Activated CD8-positive, alpha-beta memory T cell treated with anti-CD3 and anti-CD28 coated beads, Interleukin-2, amount 10 ng/mL, durations not matched to agents 7 days and 5 days (primary cell): ENCODE data around the gene CHIA. TPM values are rescaled to one million over a fixed set of nuclear protein-coding genes. Genes with fewer than 3 reads are reported as not detected.

Experiments
- ATAC-seq: fragments of 150-1000 bp; cut with Tn5 transposase; one replicate; pipeline ENCODE4 v1.10.0; 2021; ENCODE audit warnings: moderate library complexity
- CTCF ChIA-PET: fragments of 350-600 bp; sonication (Branson Sonifier 250); formaldehyde crosslinking; loops from one replicate; lab custom pipeline; 2021; ENCODE audit warnings: antibody characterized with exemption; lab: Charles Lee
- DNase-seq: peaks from one replicate; pipeline ENCODE4 v3.0.0-alpha.2; 2020
- H3K27ac Mint-ChIP-seq: one replicate; pipeline ENCODE4 v1.8.0; 2021; ENCODE audit warnings: mild to moderate bottlenecking, mixed read lengths
- H3K27me3 Mint-ChIP-seq: one replicate; pipeline ENCODE4 v1.8.0; 2021; ENCODE audit warnings: mixed read lengths
- H3K36me3 Mint-ChIP-seq: one replicate; pipeline ENCODE4 v1.8.0; 2021; ENCODE audit warnings: mild to moderate bottlenecking, mixed read lengths
- H3K4me1 Mint-ChIP-seq: one replicate; pipeline ENCODE4 v1.8.0; 2021; ENCODE audit warnings: mixed read lengths
- H3K4me3 Mint-ChIP-seq: one replicate; pipeline ENCODE4 v1.8.0; 2021; ENCODE audit warnings: mild to moderate bottlenecking, moderate library complexity, mixed read lengths
- H3K9me3 Mint-ChIP-seq: one replicate; pipeline ENCODE4 v1.8.0; 2022; ENCODE audit warnings: low read depth, mixed read lengths
- total RNA-seq, 2 experiments: library from RNA; stranded (reverse); gene quantifications; one replicate each; pipeline ENCODE4 v1.2.3, GENCODE V29; 2021

The CHIA gene
- not detected for total RNA-seq

DNA sequence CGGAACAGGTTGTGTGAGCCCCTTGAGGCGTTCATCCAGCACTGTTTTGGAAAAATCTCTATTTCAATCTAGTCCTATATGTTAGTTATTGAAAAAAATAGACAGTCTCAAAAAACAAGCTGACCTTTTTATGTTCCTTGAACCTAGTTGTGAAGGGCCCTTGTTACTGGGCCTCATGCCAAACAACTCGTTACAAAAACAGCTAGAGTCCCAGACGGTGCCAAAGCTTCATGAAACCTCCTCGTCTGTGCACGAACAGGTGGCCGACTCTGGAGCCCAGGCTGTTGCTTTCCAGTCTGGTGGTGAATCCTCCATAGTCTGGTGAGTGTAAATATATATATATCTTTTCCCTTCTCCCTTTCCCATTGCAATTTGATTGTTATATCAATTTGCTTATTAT is at the start of gene CHIA:
TSS of gene CHIA (plus strand) at position 222 of the 400 bp plus-strand sequence. CDS start 19,617 bp downstream, outside the sequence.
- no peak for ATAC-seq
- DNase-seq = no peak
- no peaks in the 10 kb centered on the region for H3K27me3 Mint-ChIP-seq
- H3K9me3 Mint-ChIP-seq = no peaks in the 10 kb centered on the region
- H3K36me3 Mint-ChIP-seq = no peaks in the 10 kb centered on the region
- no peaks in the 10 kb centered on the region for H3K4me1 Mint-ChIP-seq
- no peak within 1 kb of the TSS for H3K27ac Mint-ChIP-seq
- no peak within 1 kb of the TSS for H3K4me3 Mint-ChIP-seq
- CTCF ChIA-PET = no interaction called here

DNA sequence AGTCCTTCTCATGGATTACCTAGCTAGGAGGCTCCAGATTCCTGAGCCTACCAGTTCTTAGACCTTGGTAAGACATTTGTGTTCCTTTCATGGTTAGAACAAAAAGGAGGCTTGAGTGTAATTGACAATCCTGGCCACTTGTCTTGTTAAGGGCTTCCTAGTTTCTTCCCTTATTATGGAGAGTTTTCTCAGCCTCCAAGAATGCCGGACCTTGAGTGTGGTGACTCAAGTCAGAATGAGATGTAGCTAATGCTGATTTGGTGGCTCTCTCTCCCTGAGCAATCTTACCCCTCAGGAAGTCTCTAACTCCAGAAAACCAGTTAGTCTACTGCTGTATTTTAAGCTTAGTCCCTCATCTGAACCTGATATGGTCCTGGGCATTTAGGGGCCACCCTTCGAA is 48.9 kb upstream of the CHIA start:
- Mint-ChIP-seq H3K36me3 (peaks cover 12% of the 10 kb centered on the region), H3K9me3 (no peaks in the 10 kb centered on the region), H3K27me3 (no peaks in the 10 kb centered on the region), H3K27ac (no peak overlapping the region), H3K4me1 (no peaks in the 10 kb centered on the region), H3K4me3 (no peak overlapping the region)
- DNase-seq (no peak), ATAC-seq (no peak)
- CTCF ChIA-PET = interaction anchor here (0.9 to 1.0 kb wide), 2 partner anchors 19 to 211 kb away, joined by 3 read pairs; no protein-coding TSS in a partner anchor

DNA sequence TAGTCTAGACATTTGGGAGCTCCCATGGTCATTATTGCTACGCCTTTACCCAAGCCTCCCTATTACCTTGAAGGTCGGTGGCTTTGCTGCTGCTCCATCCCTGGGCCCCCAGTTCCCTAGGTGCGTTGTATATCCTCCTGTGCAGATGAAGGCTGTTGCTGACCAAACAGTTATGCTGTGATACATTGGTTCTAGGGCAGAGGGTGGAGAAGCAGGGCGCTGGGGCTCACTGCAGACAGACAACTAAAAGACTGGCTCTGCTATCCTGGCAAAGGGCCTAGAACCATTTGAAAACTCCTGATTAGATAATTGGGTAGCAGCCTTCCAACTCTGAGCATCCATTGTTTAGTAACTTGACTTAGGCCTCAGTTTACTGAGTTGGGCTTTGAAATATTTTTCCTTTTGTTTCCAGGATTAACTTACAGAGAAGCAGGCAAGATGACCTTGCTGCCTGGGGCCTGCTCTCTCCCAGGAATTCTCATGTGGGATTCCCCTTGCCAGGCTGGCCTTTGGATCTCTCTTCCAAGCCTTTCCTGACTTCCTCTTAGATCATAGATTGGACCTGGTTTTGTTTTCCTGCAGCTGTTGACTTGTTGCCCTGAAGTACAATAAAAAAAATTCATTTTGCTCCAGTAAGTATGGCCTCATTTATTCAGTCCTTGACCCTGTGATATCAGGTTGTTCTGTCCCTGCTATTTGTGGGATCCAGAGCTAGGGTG is 47.7 kb upstream of the CHIA start:
- ATAC-seq = no peak
- CTCF ChIA-PET = interaction anchor here (1.0 kb wide), 1 partner anchor 20 kb away, joined by 3 read pairs; no protein-coding TSS in a partner anchor
- H3K27me3 Mint-ChIP-seq = no peaks in the 10 kb centered on the region

DNA sequence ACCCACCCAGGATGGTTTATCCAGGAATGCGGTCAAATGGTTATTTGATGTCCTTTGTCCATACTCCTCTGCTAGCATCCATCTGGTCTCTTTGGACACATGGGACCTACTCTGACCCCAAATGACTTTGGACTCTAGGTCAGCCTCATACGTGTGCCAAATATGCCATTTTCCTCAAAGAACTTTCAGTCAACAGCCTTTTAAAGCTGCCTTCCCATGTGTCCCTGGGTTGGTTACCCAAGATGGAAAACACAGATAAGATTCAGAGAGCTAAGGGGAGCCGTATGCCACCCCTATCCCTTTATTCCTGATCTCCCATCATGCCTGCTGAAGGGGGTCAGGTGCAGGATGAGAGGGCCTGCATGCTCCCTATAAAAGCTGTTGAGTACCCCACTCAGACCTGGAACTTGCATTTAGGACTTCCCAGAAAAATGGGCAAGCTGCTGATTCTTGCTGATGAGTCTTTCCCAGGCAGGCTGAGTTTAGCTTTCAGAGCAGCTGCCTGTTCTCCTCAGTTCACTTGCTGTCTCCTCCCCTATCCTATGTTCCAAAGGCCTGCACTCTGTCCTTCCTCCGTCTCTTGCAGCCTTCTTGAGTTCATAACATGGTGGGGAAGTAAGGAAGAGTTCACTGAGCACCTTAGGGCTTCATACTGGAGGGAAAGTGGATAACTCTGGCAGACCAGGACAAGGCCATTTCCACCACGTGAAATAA is 43.4 kb upstream of the CHIA start:
- Mint-ChIP-seq H3K27me3 (no peaks in the 10 kb centered on the region), H3K4me3 (no peak overlapping the region), H3K9me3 (no peaks in the 10 kb centered on the region), H3K36me3 (no peaks in the 10 kb centered on the region), H3K4me1 (peaks cover 7% of the 10 kb centered on the region), H3K27ac (no peak overlapping the region)
- ATAC-seq (no peak), DNase-seq (no peak)
- CTCF ChIA-PET = interaction anchor here (0.7 kb wide), 1 partner anchor 21 kb away, joined by 3 read pairs; no protein-coding TSS in a partner anchor

More for the DNA sequence above, 47.7 kb upstream of the CHIA start:
- DNase-seq = no peak
- Mint-ChIP-seq H3K27ac (no peak overlapping the region), H3K36me3 (peaks cover 11% of the 10 kb centered on the region), H3K4me3 (no peak overlapping the region), H3K9me3 (no peaks in the 10 kb centered on the region), H3K4me1 (no peaks in the 10 kb centered on the region)

DNA sequence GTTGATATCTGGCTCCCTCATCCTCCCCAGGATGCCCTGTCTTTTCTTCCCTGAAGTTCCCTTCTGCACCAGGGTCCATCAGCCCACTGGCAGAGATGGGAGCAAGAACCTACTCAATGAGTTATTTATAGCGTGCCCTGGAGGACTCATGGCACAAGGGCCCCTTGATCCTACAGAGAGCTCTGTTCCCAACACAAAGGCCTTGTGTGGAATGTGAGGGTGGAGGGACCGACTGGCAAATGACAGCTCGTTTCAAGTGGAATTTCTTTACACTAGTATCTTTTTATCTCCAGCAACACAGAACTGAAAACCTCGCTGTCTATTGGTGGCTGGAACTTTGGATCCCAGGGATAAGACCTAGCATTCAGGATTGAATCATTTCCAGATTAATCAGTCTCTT is 40.7 kb upstream of the CHIA start:
- H3K36me3 Mint-ChIP-seq = no peaks in the 10 kb centered on the region
- no peak overlapping the region for H3K27ac Mint-ChIP-seq
- no peak for DNase-seq

DNA sequence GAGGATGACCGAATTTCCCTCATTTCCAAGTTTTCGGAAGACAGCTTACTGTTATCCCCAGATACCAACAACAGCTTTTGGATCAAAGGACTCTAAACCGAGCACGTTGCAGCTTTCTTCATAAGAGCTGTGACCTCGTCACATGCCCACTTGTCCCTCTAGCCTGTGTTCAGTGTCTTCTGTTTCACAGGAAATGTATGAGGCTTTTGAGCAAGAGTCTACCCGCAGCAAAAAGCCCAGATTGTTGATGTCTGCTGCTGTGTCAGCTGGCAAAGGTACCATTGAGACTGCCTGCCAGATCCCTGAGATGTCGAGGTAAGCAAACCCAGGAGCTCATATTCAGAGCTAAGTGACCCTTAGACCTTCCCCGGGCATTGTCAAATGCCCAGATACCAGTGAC is 39.1 kb upstream of the CHIA start:
- Mint-ChIP-seq H3K9me3 (no peaks in the 10 kb centered on the region), H3K4me3 (no peak overlapping the region), H3K4me1 (peaks cover 7% of the 10 kb centered on the region), H3K27me3 (peaks cover 3% of the 10 kb centered on the region), H3K36me3 (no peaks in the 10 kb centered on the region), H3K27ac (no peak overlapping the region)
- DNase-seq (no peak), ATAC-seq (peak; percentile 53)
- CTCF ChIA-PET = no interaction called here

More for the DNA sequence above, 40.7 kb upstream of the CHIA start:
- no peaks in the 10 kb centered on the region for H3K27me3 Mint-ChIP-seq
- no peak overlapping the region for H3K4me3 Mint-ChIP-seq
- no peak for ATAC-seq
- peaks cover 7% of the 10 kb centered on the region for H3K4me1 Mint-ChIP-seq
- CTCF ChIA-PET = no interaction called here
- H3K9me3 Mint-ChIP-seq = no peaks in the 10 kb centered on the region

DNA sequence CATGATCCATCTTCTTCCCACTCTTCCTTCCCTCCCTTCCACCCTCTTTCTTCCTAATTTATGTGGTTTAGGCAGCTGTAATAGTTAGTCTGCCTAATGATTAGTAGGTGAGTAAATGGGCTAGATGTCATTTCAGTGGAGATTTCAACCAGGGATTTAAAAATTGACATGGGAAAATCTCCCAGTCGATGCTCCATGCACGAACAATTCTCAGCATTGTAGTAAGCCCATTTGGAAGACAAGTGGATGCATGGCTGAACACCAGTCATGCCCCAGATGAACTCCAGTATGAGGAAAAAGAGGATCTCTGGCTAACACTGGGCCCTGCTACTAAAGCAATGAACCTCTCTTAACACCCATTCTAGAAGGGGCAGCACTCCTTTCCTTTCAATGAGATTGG is 37.9 kb upstream of the CHIA start:
- Mint-ChIP-seq H3K4me1 (peaks cover 7% of the 10 kb centered on the region), H3K27me3 (peaks cover 3% of the 10 kb centered on the region), H3K4me3 (no peak overlapping the region), H3K36me3 (no peaks in the 10 kb centered on the region), H3K9me3 (no peaks in the 10 kb centered on the region), H3K27ac (no peak overlapping the region)
- ATAC-seq (no peak), DNase-seq (no peak)
- CTCF ChIA-PET = no interaction called here

DNA sequence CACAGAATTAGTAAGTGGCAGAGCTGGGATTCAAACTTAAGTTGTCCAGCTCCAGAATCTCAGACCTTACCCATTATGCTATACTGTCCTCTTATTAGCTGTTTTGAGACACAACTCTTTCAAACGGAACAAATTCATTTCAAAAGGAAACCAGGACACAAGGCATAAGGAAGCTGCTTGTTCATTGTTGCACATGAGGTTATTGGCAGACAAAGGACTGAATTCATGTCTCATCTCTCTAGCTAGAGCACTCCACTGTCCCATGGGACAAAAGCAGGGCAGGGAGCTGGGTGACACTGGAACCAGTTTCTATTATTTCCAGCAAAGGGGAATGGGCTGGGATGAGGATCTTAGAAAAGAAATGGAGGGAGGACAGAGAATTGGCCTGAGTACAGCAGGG is 36.8 kb upstream of the CHIA start:
- Mint-ChIP-seq H3K27me3 (peaks cover 3% of the 10 kb centered on the region), H3K27ac (no peak overlapping the region), H3K9me3 (no peaks in the 10 kb centered on the region), H3K4me1 (peaks cover 7% of the 10 kb centered on the region), H3K36me3 (no peaks in the 10 kb centered on the region), H3K4me3 (no peak overlapping the region)
- DNase-seq (no peak), ATAC-seq (no peak)
- CTCF ChIA-PET = no interaction called here

DNA sequence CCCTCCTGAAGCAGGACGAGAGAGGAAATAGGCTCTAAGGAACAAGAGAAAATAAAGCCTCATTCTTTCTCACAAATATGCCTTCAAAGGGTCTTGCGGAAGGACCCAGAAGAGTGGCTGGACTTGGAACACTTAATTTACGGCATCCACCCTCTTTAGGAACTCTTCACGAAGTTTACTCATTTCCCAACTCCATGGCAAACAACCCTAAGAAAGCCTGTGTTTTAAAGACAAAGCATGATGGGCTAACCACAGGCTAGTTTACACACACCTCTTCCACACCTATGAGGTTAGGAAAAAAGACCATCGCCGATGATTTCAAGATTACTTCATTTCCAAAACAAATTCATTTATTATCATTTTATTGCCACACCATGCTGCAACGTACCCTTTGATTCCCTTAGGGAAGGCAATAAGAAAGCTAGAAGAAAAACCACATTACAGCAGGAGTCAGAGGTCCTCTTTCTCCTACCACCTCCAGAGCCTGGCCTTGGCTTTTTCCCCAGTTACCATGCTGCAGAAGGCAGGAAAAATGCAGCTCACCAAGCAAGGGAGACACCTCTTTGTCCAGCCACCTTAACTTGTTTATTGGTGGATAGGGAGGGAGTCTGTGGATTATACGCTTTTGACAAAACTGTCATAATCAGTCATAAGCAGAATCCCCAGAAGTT is 33.5 kb upstream of the CHIA start:
- Mint-ChIP-seq H3K27me3 (peaks cover 3% of the 10 kb centered on the region), H3K36me3 (no peaks in the 10 kb centered on the region), H3K4me3 (no peak overlapping the region), H3K27ac (no peak overlapping the region), H3K4me1 (no peaks in the 10 kb centered on the region), H3K9me3 (no peaks in the 10 kb centered on the region)
- CTCF ChIA-PET = no interaction called here
- ATAC-seq (no peak), DNase-seq (no peak)

DNA sequence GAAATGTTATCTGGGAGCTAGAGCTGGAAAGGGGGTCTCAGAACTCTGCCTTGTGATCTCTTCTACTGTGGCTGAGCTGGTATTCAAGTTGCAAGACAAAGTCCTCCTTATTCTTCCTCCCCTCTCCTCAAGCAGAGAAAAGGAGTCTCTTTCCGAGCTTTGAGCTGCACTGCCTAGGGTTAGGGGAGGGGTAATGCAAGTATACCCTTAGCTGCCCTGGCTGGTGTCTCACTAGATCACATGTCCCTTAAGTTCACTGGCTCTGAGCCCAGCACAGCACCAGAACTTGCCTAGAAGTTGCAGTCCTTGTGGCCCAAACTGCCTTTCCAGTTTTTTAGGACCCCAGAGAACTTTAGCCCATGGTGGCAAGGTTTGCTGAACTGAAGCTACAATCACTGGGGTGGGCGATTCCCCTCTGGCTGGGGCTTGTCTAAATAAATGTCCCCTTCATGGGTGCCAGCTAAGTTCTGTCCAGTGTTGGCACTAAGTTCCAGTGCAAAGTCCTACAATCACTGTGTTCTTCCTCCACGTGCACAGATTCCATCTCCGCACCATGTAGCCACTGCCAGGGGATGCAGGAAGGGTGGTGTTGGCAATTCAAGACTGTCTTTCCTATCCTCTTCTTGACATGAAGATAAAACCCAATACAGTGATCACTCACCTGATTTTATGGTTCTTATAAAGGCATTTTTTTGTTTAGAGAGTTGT is 22.7 kb upstream of the CHIA start:
- DNase-seq (no peak), ATAC-seq (no peak)
- CTCF ChIA-PET = interaction anchor here (1.4 to 1.7 kb wide), 2 partner anchors 20 to 45 kb away, joined by 3 read pairs; no protein-coding TSS in a partner anchor
- Mint-ChIP-seq H3K9me3 (peaks cover 4% of the 10 kb centered on the region), H3K27ac (no peak overlapping the region), H3K4me1 (peaks cover 7% of the 10 kb centered on the region), H3K4me3 (no peak overlapping the region), H3K36me3 (peaks cover 4% of the 10 kb centered on the region), H3K27me3 (peaks cover 56% of the 10 kb centered on the region)

DNA sequence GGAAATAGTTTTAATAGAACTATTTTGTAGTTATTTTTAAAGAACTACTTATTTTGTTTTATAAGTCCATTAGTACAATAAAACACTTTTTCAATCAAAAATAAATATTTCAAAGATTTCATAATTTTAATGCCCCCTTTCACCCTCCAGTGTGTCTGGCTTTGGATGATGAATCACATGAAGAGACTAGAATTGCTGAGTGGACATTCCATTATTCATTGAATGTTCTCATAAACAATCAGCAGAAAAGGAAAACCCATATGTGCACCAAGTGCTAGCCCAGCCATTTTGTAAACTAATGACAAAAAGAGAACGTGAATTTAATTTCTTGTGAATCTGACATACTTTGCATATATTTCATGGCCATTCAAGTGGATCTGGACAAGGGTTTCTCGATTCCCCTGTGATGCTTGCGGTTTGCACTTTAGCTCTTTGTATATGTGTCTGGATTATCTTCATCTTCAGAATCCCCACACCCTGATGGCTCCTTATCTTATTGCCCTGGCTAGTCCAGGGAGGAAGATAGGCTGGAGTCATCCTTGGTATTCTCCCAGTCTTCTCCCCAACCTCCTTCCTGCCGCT is 20.7 kb upstream of the CHIA start:
- Mint-ChIP-seq H3K27ac (no peak overlapping the region), H3K4me3 (no peak overlapping the region), H3K4me1 (peaks cover 14% of the 10 kb centered on the region), H3K36me3 (peaks cover 2% of the 10 kb centered on the region), H3K27me3 (peaks cover 53% of the 10 kb centered on the region), H3K9me3 (peaks cover 4% of the 10 kb centered on the region)
- CTCF ChIA-PET = no interaction called here
- no peak for DNase-seq
- no peak for ATAC-seq

DNA sequence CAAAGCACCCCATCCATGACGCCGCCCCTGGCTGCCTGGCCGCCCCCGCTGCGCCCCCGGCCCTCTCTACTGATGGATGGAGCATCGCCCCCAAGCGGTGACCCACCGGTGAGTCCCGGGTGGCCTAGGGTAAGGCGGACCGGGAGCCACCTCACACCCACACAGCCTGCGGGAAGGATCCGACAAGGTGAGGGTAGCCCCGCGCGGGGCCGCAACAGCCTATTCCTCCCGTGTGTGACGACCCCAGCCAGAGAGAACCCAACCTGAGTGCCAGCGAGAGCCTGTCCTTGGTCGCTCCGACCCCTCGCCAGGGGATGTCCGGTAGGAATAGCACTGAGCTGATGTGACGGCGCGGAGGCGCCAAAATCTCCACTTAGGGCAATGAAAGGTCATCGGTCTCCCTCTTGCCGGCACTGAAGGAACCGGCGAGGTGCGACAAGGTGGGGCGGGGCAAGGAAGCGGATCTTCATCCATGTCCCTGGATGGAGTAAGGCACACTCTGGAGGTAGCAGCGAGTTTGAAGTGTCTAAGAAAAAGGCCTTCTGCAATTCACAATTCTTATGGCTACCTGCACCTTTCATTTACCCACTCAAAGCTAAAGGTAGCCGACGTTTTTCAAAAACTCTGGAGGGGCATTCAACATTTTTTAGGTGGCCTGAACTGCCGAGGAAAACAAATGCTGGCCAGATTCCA is 19.7 kb upstream of the CHIA start:
- CTCF ChIA-PET = interaction anchor here (0.9 to 2.0 kb wide), 2 partner anchors 13 to 48 kb away, joined by 3 to 5 read pairs; no protein-coding TSS in a partner anchor
- H3K27ac Mint-ChIP-seq = no peak overlapping the region
- H3K36me3 Mint-ChIP-seq = no peaks in the 10 kb centered on the region
- H3K4me1 Mint-ChIP-seq = peaks cover 22% of the 10 kb centered on the region
- H3K9me3 Mint-ChIP-seq = peaks cover 2% of the 10 kb centered on the region
- DNase-seq (no peak), ATAC-seq (no peak)
- H3K4me3 Mint-ChIP-seq = peak overlapping the region; percentile 1
- H3K27me3 Mint-ChIP-seq = peaks cover 45% of the 10 kb centered on the region
